ENCODE data around the gene LGALS3.

LGALS3 gene

GRCh38 chr14:55139696-55140509, 10.9 kb downstream of the LGALS3 start:
- no peaks in the 10 kb centered on the region for H3K4me1 ChIP-seq
- no peak overlapping the region for H3K4me3 ChIP-seq (ENCODE audit: low read depth, low read length)
- no peak for TF ChIP-seq CTCF (IDR thresholded peaks at IDR 0.05)
- no peak overlapping the region for H3K9ac ChIP-seq
- no peaks in the 10 kb centered on the region for H3K36me3 ChIP-seq (ENCODE audit: control insufficient read depth, insufficient read depth, low read length)
- H3K79me2 ChIP-seq, result no peaks in the 10 kb centered on the region
- no peaks in the 10 kb centered on the region for H3K27me3 ChIP-seq (ENCODE audit: control insufficient read depth, insufficient read depth, low read length)
- H3K27ac ChIP-seq, result no peak overlapping the region
- H3K9me3 ChIP-seq (ENCODE audit: control insufficient read depth, low read length), result no peaks in the 10 kb centered on the region
- H3K4me2 ChIP-seq (ENCODE audit: low read length), result no peak overlapping the region
- no peak overlapping the region for H2AFZ ChIP-seq

- H3K79me2 ChIP-seq, result no peaks in the 10 kb centered on the region
- no peak overlapping the region for H3K9ac ChIP-seq
- TF ChIP-seq CTCF (IDR thresholded peaks at IDR 0.05), result no peak
- H3K4me3 ChIP-seq (ENCODE audit: low read depth, low read length), result no peak overlapping the region
- no peak overlapping the region for H3K4me2 ChIP-seq (ENCODE audit: low read length)
- H2AFZ ChIP-seq, result no peak overlapping the region
- no peaks in the 10 kb centered on the region for H3K36me3 ChIP-seq (ENCODE audit: control insufficient read depth, insufficient read depth, low read length)
- H3K27ac ChIP-seq, result no peak overlapping the region
- H3K27me3 ChIP-seq (ENCODE audit: control insufficient read depth, insufficient read depth, low read length), result no peaks in the 10 kb centered on the region
- no peaks in the 10 kb centered on the region for H3K9me3 ChIP-seq (ENCODE audit: control insufficient read depth, low read length)
- H3K4me1 ChIP-seq, result no peaks in the 10 kb centered on the region
Measured at GRCh38 chr14:55141825-55142224, 12.8 kb downstream of the LGALS3 start.

GRCh38 chr14:55142466-55142865, 13.4 kb downstream of the LGALS3 start:
- no peak overlapping the region for H3K27ac ChIP-seq
- H3K9me3 ChIP-seq (ENCODE audit: control insufficient read depth, low read length), result no peaks in the 10 kb centered on the region
- H3K27me3 ChIP-seq (ENCODE audit: control insufficient read depth, insufficient read depth, low read length), result no peaks in the 10 kb centered on the region
- no peak for TF ChIP-seq CTCF (IDR thresholded peaks at IDR 0.05)
- no peaks in the 10 kb centered on the region for H3K79me2 ChIP-seq
- H3K4me2 ChIP-seq (ENCODE audit: low read length), result no peak overlapping the region
- H3K9ac ChIP-seq, result no peak overlapping the region
- no peak overlapping the region for H3K4me3 ChIP-seq (ENCODE audit: low read depth, low read length)
- no peak overlapping the region for H2AFZ ChIP-seq
- no peaks in the 10 kb centered on the region for H3K4me1 ChIP-seq
- H3K36me3 ChIP-seq (ENCODE audit: control insufficient read depth, insufficient read depth, low read length), result no peaks in the 10 kb centered on the region

- Histone ChIP-seq H3K79me2 (no peaks in the 10 kb centered on the region), H3K4me2 (ENCODE audit: low read length) (no peak overlapping the region), H3K27ac (no peak overlapping the region), H3K4me3 (ENCODE audit: low read depth, low read length) (no peak overlapping the region), H3K4me1 (no peaks in the 10 kb centered on the region), H3K9ac (no peak overlapping the region), H2AFZ (no peak overlapping the region), H3K27me3 (ENCODE audit: control insufficient read depth, insufficient read depth, low read length) (no peaks in the 10 kb centered on the region), H3K36me3 (ENCODE audit: control insufficient read depth, insufficient read depth, low read length) (no peaks in the 10 kb centered on the region), H3K9me3 (ENCODE audit: control insufficient read depth, low read length) (no peaks in the 10 kb centered on the region)
- TF ChIP-seq CTCF (IDR thresholded peaks at IDR 0.05), result no peak
Measured at GRCh38 chr14:55146425-55146824, 17.4 kb downstream of the LGALS3 start.

GRCh38 chr14:55151601-55152000, 22.5 kb downstream of the LGALS3 start:
- no peak overlapping the region for H3K27ac ChIP-seq
- no peaks in the 10 kb centered on the region for H3K36me3 ChIP-seq (ENCODE audit: control insufficient read depth, insufficient read depth, low read length)
- no peaks in the 10 kb centered on the region for H3K27me3 ChIP-seq (ENCODE audit: control insufficient read depth, insufficient read depth, low read length)
- no peak overlapping the region for H3K4me2 ChIP-seq (ENCODE audit: low read length)
- H3K9ac ChIP-seq, result no peak overlapping the region
- no peak overlapping the region for H3K4me3 ChIP-seq (ENCODE audit: low read depth, low read length)
- H3K9me3 ChIP-seq (ENCODE audit: control insufficient read depth, low read length), result no peaks in the 10 kb centered on the region
- no peak overlapping the region for H2AFZ ChIP-seq
- no peaks in the 10 kb centered on the region for H3K4me1 ChIP-seq
- no peak for TF ChIP-seq CTCF (IDR thresholded peaks at IDR 0.05)
- H3K79me2 ChIP-seq, result no peaks in the 10 kb centered on the region
